ENCODE results near the gene NTSR1.

NTSR1 gene

GRCh38 chr20:62768551-62769287 lies 60.1 kb downstream of the NTSR1 start:
- no peak for TF ChIP-seq GABPA (IDR thresholded peaks at IDR 0.05; ENCODE audit: low read depth)
- TF ChIP-seq SPI1 (IDR thresholded peaks at IDR 0.05; ENCODE audit: borderline replicate concordance, low read depth), result no peak
- TF ChIP-seq CTCF (IDR thresholded peaks at IDR 0.05; ENCODE audit: insufficient read depth, low read length), result no peak
- TF ChIP-seq, protein P1, sequence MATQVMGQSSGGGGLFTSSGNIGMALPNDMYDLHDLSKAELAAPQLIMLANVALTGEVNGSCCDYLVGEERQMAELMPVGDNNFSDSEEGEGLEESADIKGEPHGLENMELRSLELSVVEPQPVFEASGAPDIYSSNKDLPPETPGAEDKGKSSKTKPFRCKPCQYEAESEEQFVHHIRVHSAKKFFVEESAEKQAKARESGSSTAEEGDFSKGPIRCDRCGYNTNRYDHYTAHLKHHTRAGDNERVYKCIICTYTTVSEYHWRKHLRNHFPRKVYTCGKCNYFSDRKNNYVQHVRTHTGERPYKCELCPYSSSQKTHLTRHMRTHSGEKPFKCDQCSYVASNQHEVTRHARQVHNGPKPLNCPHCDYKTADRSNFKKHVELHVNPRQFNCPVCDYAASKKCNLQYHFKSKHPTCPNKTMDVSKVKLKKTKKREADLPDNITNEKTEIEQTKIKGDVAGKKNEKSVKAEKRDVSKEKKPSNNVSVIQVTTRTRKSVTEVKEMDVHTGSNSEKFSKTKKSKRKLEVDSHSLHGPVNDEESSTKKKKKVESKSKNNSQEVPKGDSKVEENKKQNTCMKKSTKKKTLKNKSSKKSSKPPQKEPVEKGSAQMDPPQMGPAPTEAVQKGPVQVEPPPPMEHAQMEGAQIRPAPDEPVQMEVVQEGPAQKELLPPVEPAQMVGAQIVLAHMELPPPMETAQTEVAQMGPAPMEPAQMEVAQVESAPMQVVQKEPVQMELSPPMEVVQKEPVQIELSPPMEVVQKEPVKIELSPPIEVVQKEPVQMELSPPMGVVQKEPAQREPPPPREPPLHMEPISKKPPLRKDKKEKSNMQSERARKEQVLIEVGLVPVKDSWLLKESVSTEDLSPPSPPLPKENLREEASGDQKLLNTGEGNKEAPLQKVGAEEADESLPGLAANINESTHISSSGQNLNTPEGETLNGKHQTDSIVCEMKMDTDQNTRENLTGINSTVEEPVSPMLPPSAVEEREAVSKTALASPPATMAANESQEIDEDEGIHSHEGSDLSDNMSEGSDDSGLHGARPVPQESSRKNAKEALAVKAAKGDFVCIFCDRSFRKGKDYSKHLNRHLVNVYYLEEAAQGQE (IDR thresholded peaks at IDR 0.05; ENCODE audit: insufficient replicate concordance, low read depth), result no peak
- no peak for TF ChIP-seq POLR2AphosphoS5 (IDR thresholded peaks at IDR 0.05; ENCODE audit: low read depth)
- Histone ChIP-seq H3K27ac (replicated peaks) (no peak overlapping the region), H3K27me3 (ENCODE audit: insufficient read depth, poor library complexity, severe bottlenecking) (no peaks in the 10 kb centered on the region), H3K4me3 (replicated peaks; ENCODE audit: insufficient read depth, low read length) (no peak overlapping the region)
- no peak for DNase-seq (ENCODE audit: low read depth in 1 of 2, low spot score in 1 of 2)

- TF ChIP-seq CTCF (IDR thresholded peaks at IDR 0.05; ENCODE audit: insufficient read depth, low read length) (no peak), SPI1 (IDR thresholded peaks at IDR 0.05; ENCODE audit: borderline replicate concordance, low read depth) (no peak), GABPA (IDR thresholded peaks at IDR 0.05; ENCODE audit: low read depth) (no peak), POLR2AphosphoS5 (IDR thresholded peaks at IDR 0.05; ENCODE audit: low read depth) (no peak)
- TF ChIP-seq, protein P1 (IDR thresholded peaks at IDR 0.05; ENCODE audit: insufficient replicate concordance, low read depth), result no peak
- no peak overlapping the region for H3K27ac ChIP-seq (replicated peaks)
- no peak for DNase-seq (ENCODE audit: low read depth in 1 of 2, low spot score in 1 of 2)
- no peaks in the 10 kb centered on the region for H3K27me3 ChIP-seq (ENCODE audit: insufficient read depth, poor library complexity, severe bottlenecking)
- no peak overlapping the region for H3K4me3 ChIP-seq (replicated peaks; ENCODE audit: insufficient read depth, low read length)
Measured at GRCh38 chr20:62769346-62770071, 60.9 kb downstream of the NTSR1 start.

DNA sequence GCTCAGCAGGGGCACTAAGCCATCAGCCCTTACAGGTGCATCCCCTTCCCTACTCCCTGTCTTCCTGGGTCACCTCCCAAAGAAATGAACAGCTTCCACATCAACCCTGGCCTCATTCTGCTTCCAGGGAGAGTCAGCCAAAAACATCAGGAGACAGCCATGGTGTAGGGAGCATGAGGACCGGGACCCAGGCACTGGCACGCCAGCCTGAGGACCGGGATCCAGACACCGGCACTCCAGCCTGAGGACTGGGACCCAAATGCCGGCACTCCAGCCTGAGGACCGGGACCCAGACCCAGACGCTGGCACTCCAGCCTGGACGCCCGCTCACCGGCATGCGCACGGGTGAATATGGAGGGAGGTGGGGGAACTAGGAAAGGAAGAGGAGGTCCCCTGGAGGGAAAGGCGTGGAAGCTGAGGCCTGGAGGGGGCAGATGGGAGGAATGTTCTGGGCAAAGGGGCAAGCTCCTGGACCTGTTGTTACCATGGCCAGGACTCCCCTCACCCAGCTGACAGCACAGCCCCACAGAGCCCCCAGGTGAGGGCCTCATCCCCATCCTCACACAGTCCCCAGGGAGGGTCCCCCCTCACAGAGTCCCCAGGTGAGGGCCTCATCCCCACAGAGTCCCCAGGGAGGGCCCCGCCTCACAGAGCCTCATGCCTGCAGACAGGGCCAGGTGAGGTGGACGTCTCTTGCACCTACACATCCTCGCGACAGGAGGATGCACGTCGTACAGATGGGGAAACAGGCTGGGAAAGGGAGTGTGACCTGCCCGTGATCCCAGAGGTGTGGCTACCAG lies 61.7 kb downstream of the NTSR1 start:
- Histone ChIP-seq H3K4me3 (replicated peaks; ENCODE audit: insufficient read depth, low read length) (no peak overlapping the region), H3K27me3 (ENCODE audit: insufficient read depth, poor library complexity, severe bottlenecking) (no peaks in the 10 kb centered on the region), H3K27ac (replicated peaks) (no peak overlapping the region)
- TF ChIP-seq GABPA (IDR thresholded peaks at IDR 0.05; ENCODE audit: low read depth) (no peak), CTCF (IDR thresholded peaks at IDR 0.05; ENCODE audit: insufficient read depth, low read length) (no peak), SPI1 (IDR thresholded peaks at IDR 0.05; ENCODE audit: borderline replicate concordance, low read depth) (no peak), POLR2AphosphoS5 (IDR thresholded peaks at IDR 0.05; ENCODE audit: low read depth) (no peak)
- TF ChIP-seq, protein P1 (IDR thresholded peaks at IDR 0.05; ENCODE audit: insufficient replicate concordance, low read depth), result no peak
- no peak for DNase-seq (ENCODE audit: low read depth in 1 of 2, low spot score in 1 of 2)
